Embryonic facial prominence (tissue), 1 donor: Measurements from ENCODE around the gene CDCA8.
"Not testable (repeated sequence)": the region's sequence is repeated elsewhere in the genome, so short reads cannot be mapped to it uniquely, and the experiment has no call there.

Experiments
- DNase-seq: peaks from one replicate; pipeline ENCODE4 v3.0.0-alpha.2; 2016; ENCODE audit errors: extremely low spot score

The CDCA8 gene

DNA sequence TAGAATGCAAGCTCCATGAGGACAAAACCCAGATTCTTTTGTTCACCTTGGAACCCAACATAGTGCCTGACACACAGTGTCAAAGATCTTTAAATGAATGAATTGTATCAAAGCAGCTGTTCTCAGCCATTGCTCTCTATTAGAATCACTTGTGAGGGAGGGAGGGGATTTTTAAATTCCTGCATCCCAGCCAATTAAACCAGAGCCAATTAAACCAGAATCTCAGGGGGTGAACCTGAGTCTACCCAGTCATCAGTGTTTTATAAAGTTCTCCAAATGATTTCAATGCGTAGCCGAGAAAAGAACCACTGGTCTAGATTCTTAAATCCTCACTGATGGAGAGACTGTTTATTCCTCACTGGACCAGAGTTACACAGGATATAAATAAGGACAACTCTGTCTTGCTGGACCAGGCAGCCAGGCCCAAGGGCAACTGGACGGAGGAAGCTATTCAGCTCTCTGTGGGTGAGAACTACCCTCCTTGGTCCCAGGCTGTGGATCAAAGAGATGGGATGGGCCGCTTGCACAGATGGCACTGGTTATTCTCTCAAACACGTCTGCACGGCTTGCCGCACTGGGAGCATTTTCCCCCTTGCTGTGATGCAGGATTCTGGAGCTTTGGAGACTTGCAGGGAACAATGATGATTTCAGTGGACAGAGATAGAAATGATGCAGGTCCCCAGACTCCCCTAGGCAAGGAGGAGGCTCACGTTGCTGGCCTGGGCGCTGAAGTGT is 20.0 kb upstream of the CDCA8 start:
- no peak for DNase-seq

- DNase-seq: no peak
Measured at GRCh38 chr1:37673920-37674319, 18.4 kb upstream of the CDCA8 start.

GRCh38 chr1:37676281-37677142 is 15.8 kb upstream of the CDCA8 start:
- DNase-seq: no peak

DNA sequence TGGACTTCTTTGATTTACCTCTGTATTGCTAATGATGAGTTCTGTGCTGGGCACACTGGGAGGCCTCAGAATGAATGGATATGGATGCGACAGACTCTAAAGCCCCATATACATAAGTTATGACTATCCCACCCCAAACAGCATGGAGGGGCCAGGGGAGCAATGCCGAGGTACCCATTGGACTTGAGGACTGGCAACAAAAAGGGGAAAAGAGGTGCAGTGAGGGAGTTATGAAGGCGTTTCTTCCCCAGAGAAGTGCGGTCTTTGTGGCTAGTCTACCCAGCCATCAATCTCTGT is 15.2 kb upstream of the CDCA8 start:
- no peak for DNase-seq

DNA sequence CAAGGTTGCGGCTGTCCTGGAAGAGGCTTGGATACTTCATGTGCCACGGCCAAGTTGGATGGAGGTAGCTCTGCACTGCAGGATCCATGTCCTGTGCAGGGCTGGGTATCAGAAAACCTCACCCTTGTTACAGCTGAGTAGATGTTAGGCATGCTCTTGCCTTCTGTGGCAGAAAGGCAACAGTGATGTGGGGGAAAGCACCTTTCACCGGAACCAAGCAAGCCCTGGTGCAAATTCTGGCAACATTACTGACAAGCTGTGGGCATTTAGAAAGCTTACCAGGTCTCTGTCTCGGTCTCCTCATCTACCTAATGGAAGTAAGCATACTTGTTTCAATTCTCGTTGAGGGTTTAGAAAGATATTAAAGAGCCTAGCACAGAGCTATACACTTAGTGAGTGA is 14.5 kb upstream of the CDCA8 start:
- no peak for DNase-seq

DNA sequence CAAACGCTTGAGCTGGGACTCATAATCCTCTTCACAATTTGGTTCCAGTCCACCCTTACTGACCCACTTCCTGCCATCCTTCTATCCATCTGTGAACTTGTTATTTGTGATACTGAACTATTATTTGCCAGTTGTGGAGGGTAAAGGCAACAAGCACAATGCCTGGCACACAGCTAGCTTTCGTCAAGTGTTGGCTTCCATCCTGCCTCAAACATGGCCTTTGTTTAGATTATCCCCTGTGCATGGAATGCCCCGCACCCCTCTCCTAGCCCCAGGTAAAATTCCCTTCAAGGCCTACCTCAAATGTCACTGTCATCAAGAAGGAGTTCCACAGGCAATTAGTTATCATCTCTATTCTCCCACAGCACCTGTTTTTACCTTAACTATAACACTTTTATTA is 11.4 kb upstream of the CDCA8 start:
- DNase-seq: no peak

- DNase-seq: no peak
Measured at GRCh38 chr1:37682334-37682987, 9.9 kb upstream of the CDCA8 start.

GRCh38 chr1:37684182-37684581 is 8.1 kb upstream of the CDCA8 start:
- DNase-seq: not testable (repeated sequence)

DNA sequence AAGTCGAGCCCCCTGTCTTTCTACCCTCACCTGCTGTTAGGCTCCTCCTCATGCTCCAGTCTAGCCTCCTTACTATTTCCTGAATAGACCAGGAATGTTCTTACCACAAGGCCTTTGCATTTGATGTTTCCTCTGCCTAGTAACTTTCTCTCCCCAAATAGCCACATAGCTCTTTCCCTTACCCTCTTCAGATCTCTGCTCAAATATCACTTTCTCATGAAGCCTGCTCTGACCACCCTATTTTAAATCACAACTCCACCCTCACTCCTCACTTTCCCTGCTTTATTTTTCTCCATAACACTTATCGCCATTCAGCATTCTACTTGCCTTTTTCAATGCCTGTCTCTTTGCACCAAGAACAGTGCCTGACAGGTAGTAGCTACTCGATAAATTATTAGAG is 6.6 kb upstream of the CDCA8 start:
- no peak for DNase-seq

DNA sequence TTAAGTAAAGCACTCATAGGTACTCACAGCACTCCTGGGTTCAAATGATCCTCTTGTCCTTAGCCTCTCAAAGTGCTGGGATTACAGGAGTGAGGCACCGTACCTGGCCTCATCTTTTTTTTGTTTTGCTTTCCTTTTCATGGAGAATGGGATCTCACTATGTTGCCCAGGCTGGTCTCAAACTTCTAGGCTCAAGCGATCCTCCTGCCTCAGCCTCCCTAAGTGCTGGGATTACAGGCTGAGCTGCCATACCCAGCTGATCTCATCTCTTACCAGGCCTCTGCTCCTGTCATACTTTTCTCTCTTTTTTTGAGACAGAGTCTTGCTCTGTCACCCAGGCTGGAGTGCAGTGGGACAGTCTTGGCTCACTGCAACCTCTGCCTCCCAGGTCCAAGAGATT is 4.6 kb upstream of the CDCA8 start:
- DNase-seq: not testable (repeated sequence)

GRCh38 chr1:37688926-37689325 is 3.4 kb upstream of the CDCA8 start:
- DNase-seq: no peak

DNA sequence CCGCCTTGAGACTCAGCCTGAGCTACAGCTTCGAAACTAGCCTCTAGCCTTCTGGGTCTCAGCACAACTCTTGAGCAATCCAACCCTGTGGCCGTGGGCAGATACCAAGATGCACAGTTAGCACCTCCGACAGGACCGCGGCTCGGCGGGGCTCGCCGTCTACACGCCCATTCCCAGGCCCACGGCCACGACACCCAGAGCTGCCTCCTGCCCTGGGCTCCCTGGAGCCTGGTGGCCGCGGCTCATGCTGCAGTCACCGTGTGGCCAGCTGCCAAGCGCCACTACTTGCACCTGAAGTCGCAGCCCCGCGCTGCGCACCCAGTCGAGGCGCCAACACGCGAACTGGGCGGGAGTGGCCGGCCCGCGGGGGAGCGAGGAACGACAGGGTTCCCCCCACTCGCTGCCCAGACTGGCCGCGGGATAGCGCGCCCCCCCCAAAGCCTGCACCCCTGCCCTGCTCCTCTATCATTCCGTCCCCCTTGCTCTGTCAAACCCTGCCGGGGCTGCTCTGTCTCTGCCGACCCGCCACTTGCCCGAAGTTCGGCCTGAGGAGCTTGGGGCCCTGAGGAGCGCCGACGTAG is 729 bp upstream of the CDCA8 start:
- DNase-seq: no peak

GRCh38 chr1:37692834-37693175 is 489 bp downstream of the CDCA8 start:
- DNase-seq: no peak

GRCh38 chr1:37697090-37697489 is 4.8 kb downstream of the CDCA8 start:
- DNase-seq: no peak

GRCh38 chr1:37697737-37698136 is 5.4 kb downstream of the CDCA8 start:
- DNase-seq: no peak

GRCh38 chr1:37699147-37699546 is 6.8 kb downstream of the CDCA8 start:
- no peak for DNase-seq

DNA sequence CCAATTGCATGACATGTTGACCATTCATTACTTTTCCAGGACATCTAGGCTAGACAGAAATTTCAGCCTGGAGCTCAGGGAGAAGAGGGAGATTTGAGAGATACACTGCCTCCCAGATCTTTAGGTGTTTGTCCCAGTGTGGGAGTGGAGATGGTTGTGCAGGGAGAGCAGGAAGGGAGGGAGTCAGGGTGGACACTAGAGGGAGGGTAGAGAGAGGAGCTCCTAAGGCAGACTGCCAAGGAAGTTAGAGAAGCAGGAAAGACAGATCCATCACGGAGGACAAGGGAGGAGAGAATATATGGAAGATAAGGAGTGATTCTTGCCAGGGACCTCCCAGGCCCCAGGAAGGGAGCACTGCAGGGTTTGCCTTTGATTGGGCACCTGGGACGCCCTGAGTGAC is 8.7 kb downstream of the CDCA8 start:
- DNase-seq: no peak

DNA sequence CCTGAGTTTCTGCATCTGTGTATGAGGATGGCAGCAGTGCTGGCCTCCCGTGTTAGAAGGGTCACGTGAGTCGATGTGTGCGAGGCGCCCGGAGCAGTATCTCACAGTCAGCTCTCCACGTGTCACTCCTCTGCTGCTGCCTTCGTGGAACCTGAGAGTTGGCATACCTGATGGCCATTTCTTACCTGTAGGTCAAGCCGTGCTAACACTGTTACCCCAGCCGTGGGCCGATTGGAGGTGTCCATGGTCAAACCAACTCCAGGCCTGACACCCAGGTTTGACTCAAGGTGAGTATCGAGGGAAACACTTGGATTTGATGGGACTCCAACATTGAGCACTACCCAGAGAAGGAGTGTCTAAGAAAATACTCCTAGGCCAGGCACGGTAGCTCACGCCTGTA is 10.7 kb downstream of the CDCA8 start:
- no peak for DNase-seq

GRCh38 chr1:37704966-37705365 is 12.7 kb downstream of the CDCA8 start:
- no peak for DNase-seq

GRCh38 chr1:37705399-37705798 is 13.1 kb downstream of the CDCA8 start:
- DNase-seq: no peak

DNA sequence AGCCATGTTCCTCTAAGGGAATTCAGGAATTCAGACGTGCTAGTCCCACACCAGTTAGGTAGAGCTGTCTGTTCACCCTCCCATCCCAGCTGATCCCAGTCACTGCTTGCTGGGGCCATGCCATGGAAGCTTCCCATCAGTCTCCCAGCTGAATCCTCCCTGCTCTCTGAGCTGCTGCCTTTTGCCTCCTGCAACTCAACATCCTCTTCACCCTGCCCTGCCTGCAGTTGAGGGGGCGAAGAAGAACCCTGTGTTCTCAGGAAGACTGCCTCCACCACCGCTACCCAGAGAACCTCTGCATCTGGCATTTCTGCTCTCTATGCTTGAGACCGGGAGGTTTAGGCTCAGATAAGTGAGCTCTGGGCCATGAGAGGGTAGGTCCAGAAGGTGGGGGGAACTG is 16.2 kb downstream of the CDCA8 start:
- no peak for DNase-seq

DNA sequence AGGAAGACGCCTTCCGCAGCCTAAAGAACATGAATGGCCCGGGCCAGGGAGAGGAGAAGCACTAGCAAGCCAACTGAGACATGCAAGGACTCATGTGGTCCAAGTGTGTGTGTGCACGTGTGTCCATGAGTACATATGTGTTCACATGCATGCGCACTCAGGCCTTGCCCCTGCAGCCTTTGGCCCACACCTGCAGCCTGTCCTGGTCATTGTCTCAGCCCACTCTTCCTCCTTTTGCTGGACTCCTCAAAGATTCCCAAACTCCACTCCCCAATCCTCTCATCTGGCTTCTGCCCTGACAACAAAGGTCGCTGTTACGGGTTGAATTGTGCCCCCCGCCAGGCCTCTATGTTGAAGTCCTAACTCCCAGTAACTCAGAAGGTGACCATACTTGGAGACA is 21.9 kb downstream of the CDCA8 start:
- DNase-seq: no peak

DNA sequence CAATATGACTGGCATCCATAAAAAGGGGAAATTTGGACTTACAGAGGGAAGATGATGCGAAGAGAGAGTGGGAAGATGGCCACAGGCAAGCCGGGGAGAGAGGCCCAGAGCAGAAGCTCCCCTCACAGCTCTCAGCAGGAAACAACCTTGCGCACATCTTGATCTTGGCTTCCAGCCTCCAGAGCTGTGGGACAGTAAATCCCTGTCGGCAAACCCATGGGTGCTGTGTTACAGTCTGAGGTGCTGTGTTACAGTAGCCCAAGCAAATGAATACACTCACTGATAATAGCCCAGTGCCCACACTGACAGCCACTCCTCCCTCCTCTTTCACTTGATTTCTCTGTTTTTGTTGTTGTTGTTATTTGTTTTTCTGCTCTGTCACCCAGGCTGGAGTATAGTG is 22.4 kb downstream of the CDCA8 start:
- no peak for DNase-seq
